RWPE1 (cell line): ENCODE results near the gene NMNAT2.

Source experiments
- CTCF ChIA-PET: fragments of 350-600 bp; sonication (Branson Sonifier 250); formaldehyde crosslinking; extraction: SDS; loops from one replicate; lab custom pipeline; 2021; lab: Yijun Ruan, JAX
- POLR2A ChIA-PET: fragments of 400-600 bp; formaldehyde crosslinking; extraction: SDS; loops from one replicate; lab custom pipeline; 2020; ENCODE audit warnings: antibody characterized with exemption; ENCODE audit not compliant: low non-redundant PET; lab: Yijun Ruan, JAX
- DNase-seq: peaks from one replicate; pipeline ENCODE4 v3.0.0; 2012; ENCODE audit warnings: low spot score
- H3K27ac ChIP-seq: fragments of 450-650 bp; 2 replicates; pipeline ENCODE4 v1.5.1; 2017
- CTCF ChIP-seq: fragments of 450-650 bp; conservative IDR thresholded peaks from 2 replicates; pipeline ENCODE4 v1.5.1; 2017; ENCODE audit warnings: low read depth, mild to moderate bottlenecking

The NMNAT2 gene

GRCh38 chr1:183339556-183340167, 78.5 kb downstream of the NMNAT2 start:
- DNase-seq, result no peak
- H3K27ac ChIP-seq, result no peak overlapping the region
- ChIA-PET CTCF (no interaction called here), POLR2A (no interaction called here)
- TF ChIP-seq CTCF, result no peak

GRCh38 chr1:183331091-183331742, 87.0 kb downstream of the NMNAT2 start:
- ChIA-PET CTCF (interaction anchor here (0.6 to 1.6 kb wide), 2 partner anchors 13 to 50 kb away, joined by 3 read pairs; no protein-coding TSS in a partner anchor), POLR2A (interaction anchor here (0.7 kb wide), 1 partner anchor 41 kb away, joined by 3 read pairs; no protein-coding TSS in a partner anchor)
- no peak overlapping the region for H3K27ac ChIP-seq
- TF ChIP-seq CTCF, result no peak
- DNase-seq, result no peak

- DNase-seq, result no peak
- CTCF ChIA-PET, result interaction anchor here (0.5 to 1.6 kb wide), 2 partner anchors 12 to 32 kb away, joined by 3 read pairs; no protein-coding TSS in a partner anchor
- POLR2A ChIA-PET, result no interaction called here
- no peak overlapping the region for H3K27ac ChIP-seq
- TF ChIP-seq CTCF, result no peak
Measured at GRCh38 chr1:183330335-183330734, 87.8 kb downstream of the NMNAT2 start.

- ChIA-PET CTCF (no interaction called here), POLR2A (no interaction called here)
- no peak for TF ChIP-seq CTCF
- no peak overlapping the region for H3K27ac ChIP-seq
- no peak for DNase-seq
Measured at GRCh38 chr1:183328371-183328770, 89.8 kb downstream of the NMNAT2 start.

GRCh38 chr1:183327434-183328290, 90.5 kb downstream of the NMNAT2 start:
- DNase-seq, result no peak
- CTCF ChIA-PET, result no interaction called here
- POLR2A ChIA-PET, result no interaction called here
- TF ChIP-seq CTCF, result no peak
- H3K27ac ChIP-seq, result no peak overlapping the region
